HG02642 (cell line): ENCODE results near the gene NLRP1.

Source experiments
- ATAC-seq: cut with Tn5 transposase; IDR thresholded peaks from one replicate; pipeline ENCODE4 v1.9.1; 2021; ENCODE audit warnings: mild to moderate bottlenecking; ENCODE audit not compliant: unreplicated experiment, poor library complexity

The NLRP1 gene

GRCh38 chr17:5558815-5559785 is 25.2 kb downstream of the NLRP1 start:
- ATAC-seq: no peak

GRCh38 chr17:5557990-5558389 is 26.3 kb downstream of the NLRP1 start:
- no peak for ATAC-seq

GRCh38 chr17:5557485-5557884 is 26.8 kb downstream of the NLRP1 start:
- ATAC-seq: no peak

- ATAC-seq: no peak
These were observed 29.1 kb downstream of the NLRP1 start for GRCh38 chr17:5555254-5555653.

- ATAC-seq: no peak
These were observed 30.8 kb downstream of the NLRP1 start for GRCh38 chr17:5553479-5553878.

GRCh38 chr17:5552841-5553240 is 31.5 kb downstream of the NLRP1 start:
- no peak for ATAC-seq

GRCh38 chr17:5545051-5545987 is 39.0 kb downstream of the NLRP1 start:
- ATAC-seq: no peak

- no peak for ATAC-seq
These were observed 40.2 kb downstream of the NLRP1 start for GRCh38 chr17:5544115-5544514.

- ATAC-seq: no peak
These were observed 42.6 kb downstream of the NLRP1 start for GRCh38 chr17:5541610-5542202.

GRCh38 chr17:5540321-5540720 is 44.0 kb downstream of the NLRP1 start:
- no peak for ATAC-seq

GRCh38 chr17:5539286-5539685 is 45.0 kb downstream of the NLRP1 start:
- no peak for ATAC-seq

GRCh38 chr17:5536866-5537650 is 47.3 kb downstream of the NLRP1 start:
- ATAC-seq: no peak

- ATAC-seq: no peak
These were observed 48.9 kb downstream of the NLRP1 start for GRCh38 chr17:5535436-5535835.

- ATAC-seq: no peak
These were observed 50.6 kb downstream of the NLRP1 start for GRCh38 chr17:5533486-5534315.

- ATAC-seq: no peak
These were observed 51.7 kb downstream of the NLRP1 start for GRCh38 chr17:5532581-5532980.

- no peak for ATAC-seq
These were observed 53.3 kb downstream of the NLRP1 start for GRCh38 chr17:5531085-5531418.

GRCh38 chr17:5530265-5531084 is 53.8 kb downstream of the NLRP1 start:
- no peak for ATAC-seq

GRCh38 chr17:5527601-5528250 is 56.6 kb downstream of the NLRP1 start:
- no peak for ATAC-seq
